Skeletal muscle tissue (tissue), 4 donors: ENCODE measurements around the gene TMEM163. TPM values are rescaled to one million over a fixed set of nuclear protein-coding genes. Genes with fewer than 3 reads are reported as not detected.
A peak's percentile ranks its signal among the peaks of the same experiment; 100 is the strongest.
"Not testable (repeated sequence)": the region's sequence is repeated elsewhere in the genome, so short reads cannot be mapped to it uniquely, and the experiment has no call there.

Source experiments
- H3K27ac ChIP-seq: one replicate; pipeline ENCODE4 v1.7.0; 2013; ENCODE audit warnings: mild to moderate bottlenecking, low read depth, low read length, inconsistent platforms
- H3K27me3 ChIP-seq, 3 donors: one replicate each; pipeline ENCODE4 v1.7.0; 2013; ENCODE audit warnings: low read length in 3 of 3; ENCODE audit not compliant: control insufficient read depth in 3 of 3, insufficient read depth in 3 of 3
- H3K36me3 ChIP-seq, 3 donors: one replicate each; pipeline ENCODE4 v1.7.0; 2013; ENCODE audit warnings: low read length in 3 of 3; ENCODE audit not compliant: control insufficient read depth in 3 of 3, insufficient read depth in 3 of 3
- H3K4me1 ChIP-seq, 3 donors: one replicate each; pipeline ENCODE4 v1.7.0; 2013; ENCODE audit warnings: low read length in 3 of 3, mild to moderate bottlenecking in 3 of 3; ENCODE audit not compliant: control insufficient read depth in 3 of 3, insufficient read depth in 3 of 3
- H3K4me3 ChIP-seq, 3 donors: one replicate each; pipeline ENCODE4 v1.7.0; 2013; ENCODE audit warnings: low read length in 3 of 3
- H3K9ac ChIP-seq, 3 donors: one replicate each; pipeline ENCODE4 v1.7.0; 2013; ENCODE audit warnings: low read length in 3 of 3, mild to moderate bottlenecking in 3 of 3, moderate library complexity in 2 of 3, low read depth in 1 of 3
- H3K9me3 ChIP-seq, 3 donors: one replicate each; pipeline ENCODE4 v1.7.0; 2013; ENCODE audit warnings: low read length in 3 of 3; ENCODE audit not compliant: control insufficient read depth in 3 of 3
- total RNA-seq: library from RNA; depleted of rRNA; stranded (reverse); fragments of >200 nt; gene quantifications from one replicate; pipeline ENCODE4 v1.2.3, GENCODE V29; 2014
- donor health status: Osteomylitis.

Gene TMEM163
- 1.0 TPM for total RNA-seq

GRCh38 chr2:134718817-134719814 lies at the start of gene TMEM163:
Gene TMEM163, minus strand, starts transcription at chr2:134719000.
- Histone ChIP-seq H3K36me3 (no peaks in the 10 kb centered on the region), H3K27me3 (peaks cover 40 to 49% (median 46%) of the 10 kb centered on the region in 3 donors), H3K27ac (no peak within 1 kb of the TSS), H3K9me3 (no peaks in the 10 kb centered on the region), H3K4me3 (peak within 1 kb of the TSS; percentile 17 to 60 (median 46)), H3K4me1 (peaks cover 6 to 11% (median 8%) of the 10 kb centered on the region in 3 donors), H3K9ac (no peak within 1 kb of the TSS)

- H3K4me1 ChIP-seq = no peaks in the 10 kb centered on the region
- no peaks in the 10 kb centered on the region for H3K9me3 ChIP-seq
- H3K27me3 ChIP-seq = no peaks in the 10 kb centered on the region
- no peak overlapping the region for H3K9ac ChIP-seq
- H3K27ac ChIP-seq = no peak overlapping the region
- H3K4me3 ChIP-seq = no peak overlapping the region
- H3K36me3 ChIP-seq = no peaks in the 10 kb centered on the region
These were observed 47.8 kb upstream of the TMEM163 start for GRCh38 chr2:134766583-134766982.

- no peak overlapping the region for H3K9ac ChIP-seq
- H3K9me3 ChIP-seq = no peaks in the 10 kb centered on the region
- H3K4me1 ChIP-seq = no peaks in the 10 kb centered on the region
- H3K27ac ChIP-seq = no peak overlapping the region
- H3K4me3 ChIP-seq = no peak overlapping the region
- H3K27me3 ChIP-seq = no peaks in the 10 kb centered on the region
- H3K36me3 ChIP-seq = no peaks in the 10 kb centered on the region
These were observed 47.2 kb upstream of the TMEM163 start for GRCh38 chr2:134765987-134766386.

GRCh38 chr2:134764164-134764563 lies 45.4 kb upstream of the TMEM163 start:
- Histone ChIP-seq H3K4me1 (no peaks in the 10 kb centered on the region), H3K27ac (no peak overlapping the region), H3K9me3 (no peaks in the 10 kb centered on the region), H3K4me3 (no peak overlapping the region), H3K27me3 (no peaks in the 10 kb centered on the region), H3K36me3 (no peaks in the 10 kb centered on the region), H3K9ac (no peak overlapping the region)

- Histone ChIP-seq H3K9ac (no peak overlapping the region), H3K4me3 (no peak overlapping the region), H3K4me1 (no peaks in the 10 kb centered on the region), H3K27ac (no peak overlapping the region), H3K36me3 (no peaks in the 10 kb centered on the region), H3K27me3 (no peaks in the 10 kb centered on the region), H3K9me3 (no peaks in the 10 kb centered on the region)
These were observed 44.4 kb upstream of the TMEM163 start for GRCh38 chr2:134763164-134763710.

GRCh38 chr2:134762508-134762907 lies 43.7 kb upstream of the TMEM163 start:
- no peaks in the 10 kb centered on the region for H3K27me3 ChIP-seq
- no peak overlapping the region for H3K4me3 ChIP-seq
- H3K36me3 ChIP-seq = no peaks in the 10 kb centered on the region
- no peaks in the 10 kb centered on the region for H3K9me3 ChIP-seq
- no peak overlapping the region for H3K9ac ChIP-seq
- no peaks in the 10 kb centered on the region for H3K4me1 ChIP-seq
- H3K27ac ChIP-seq = no peak overlapping the region

- no peaks in the 10 kb centered on the region for H3K27me3 ChIP-seq
- H3K4me3 ChIP-seq = no peak overlapping the region
- no peak overlapping the region for H3K27ac ChIP-seq
- H3K9me3 ChIP-seq = peaks cover 0 to 2% (median 0%) of the 10 kb centered on the region in 3 donors
- H3K36me3 ChIP-seq = no peaks in the 10 kb centered on the region
- no peak overlapping the region for H3K9ac ChIP-seq
- no peaks in the 10 kb centered on the region for H3K4me1 ChIP-seq
These were observed 41.6 kb upstream of the TMEM163 start for GRCh38 chr2:134760385-134760784.

- Histone ChIP-seq H3K9ac (no peak overlapping the region), H3K36me3 (no peaks in the 10 kb centered on the region), H3K4me1 (no peaks in the 10 kb centered on the region), H3K4me3 (no peak overlapping the region), H3K27ac (no peak overlapping the region), H3K27me3 (no peaks in the 10 kb centered on the region), H3K9me3 (peaks cover 0 to 2% (median 0%) of the 10 kb centered on the region in 3 donors)
These were observed 39.8 kb upstream of the TMEM163 start for GRCh38 chr2:134758633-134759032.

- H3K36me3 ChIP-seq, H3K27me3 ChIP-seq, H3K9me3 ChIP-seq, H3K4me3 ChIP-seq, H3K9ac ChIP-seq, H3K4me1 ChIP-seq, H3K27ac ChIP-seq: not testable (repeated sequence)
These were observed 33.2 kb upstream of the TMEM163 start for GRCh38 chr2:134751981-134752380.

- Histone ChIP-seq H3K36me3 (no peaks in the 10 kb centered on the region), H3K27me3 (no peaks in the 10 kb centered on the region), H3K4me1 (no peaks in the 10 kb centered on the region), H3K4me3 (no peak overlapping the region), H3K9me3 (no peaks in the 10 kb centered on the region), H3K27ac (no peak overlapping the region), H3K9ac (no peak overlapping the region)
These were observed 26.7 kb upstream of the TMEM163 start for GRCh38 chr2:134745546-134745945.
